ENCODE measurements around the gene TNS4.

The TNS4 gene

GRCh38 chr17:40500190-40500589 lies 1.2 kb downstream of the TNS4 start:
- Histone ChIP-seq H3K4me3 (peak overlapping the region; percentile 27 to 54 (median 37)), H3K27ac (peak overlapping the region; percentile 24 to 89 (median 81))

GRCh38 chr17:40499551-40500189 lies 1.8 kb downstream of the TNS4 start:
- peak overlapping the region; percentile 24 to 89 (median 81) for H3K27ac ChIP-seq
- H3K4me3 ChIP-seq, result peak overlapping the region; percentile 27 to 54 (median 37)

DNA sequence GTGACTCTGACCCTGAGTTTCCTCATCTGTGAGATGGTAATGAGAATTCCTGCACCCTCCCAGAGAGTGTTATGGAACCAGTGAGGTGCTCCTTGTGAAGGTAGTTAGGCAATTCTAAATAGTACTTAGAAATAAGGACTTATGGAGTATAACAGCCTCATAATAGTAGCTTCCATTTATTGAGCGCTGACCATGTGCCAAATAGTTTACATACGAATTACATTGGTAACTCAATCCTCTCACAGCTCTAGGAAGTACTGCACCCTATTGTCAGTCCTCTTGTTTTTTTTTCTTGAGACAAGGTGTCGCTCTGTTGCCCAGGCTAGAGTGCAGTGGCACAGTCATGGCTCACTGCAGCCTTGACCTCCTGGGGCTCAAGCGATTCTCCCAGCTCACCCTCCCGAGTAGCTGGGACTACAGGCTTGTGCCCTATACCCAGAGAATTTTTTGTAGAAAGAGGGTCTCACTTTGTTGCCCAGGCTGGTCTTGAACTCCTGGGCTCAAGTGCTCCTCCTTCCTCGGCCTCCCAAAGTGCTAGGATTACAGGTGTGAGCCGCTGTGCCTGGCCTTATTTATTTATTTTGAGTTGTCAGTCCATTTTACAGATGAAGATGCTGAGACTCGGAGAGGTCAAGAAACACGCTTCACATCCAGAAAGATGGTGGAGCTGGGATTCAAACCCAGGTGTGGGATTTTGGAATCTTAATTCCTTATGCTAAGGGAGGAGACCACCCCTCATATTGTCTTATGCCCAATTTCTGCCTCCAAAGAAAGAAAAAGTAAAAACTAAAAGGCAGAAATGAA lies 2.9 kb downstream of the TNS4 start:
- H3K4me3 ChIP-seq, result peak overlapping the region in 6 of 7 experiments; percentile 9 to 54 (median 37)
- peak overlapping the region in 15 of 21 experiments; percentile 16 to 89 (median 81) for H3K27ac ChIP-seq

DNA sequence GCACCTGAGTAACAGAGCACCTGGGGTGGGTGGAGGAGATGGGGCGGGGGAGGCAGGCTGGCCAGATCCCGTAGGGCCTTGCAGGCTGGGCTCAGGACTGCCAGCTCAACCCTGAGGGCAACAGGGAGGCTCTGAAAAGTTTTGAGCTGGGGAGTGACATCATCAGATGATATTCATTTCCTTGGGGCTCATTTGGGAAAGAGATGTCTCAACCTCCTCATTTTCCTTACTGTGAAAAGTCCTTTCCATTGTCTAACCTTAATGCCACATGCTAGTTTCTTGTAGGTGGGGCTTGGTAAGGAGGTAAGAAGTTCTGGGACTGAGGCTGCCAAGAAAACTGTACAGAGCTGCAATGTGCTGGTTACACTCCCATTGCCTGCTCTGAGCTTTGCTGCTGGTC lies 3.7 kb downstream of the TNS4 start:
- H3K27ac ChIP-seq, result peak overlapping the region in 13 of 21 experiments; percentile 16 to 89 (median 81)

GRCh38 chr17:40496634-40497420 lies 4.6 kb downstream of the TNS4 start:
- peak overlapping the region in 6 of 21 experiments; percentile 39 to 88 (median 80) for H3K27ac ChIP-seq
- H3K4me3 ChIP-seq, result peak overlapping the region in 3 of 7 experiments; percentile 5 to 54 (median 47)

More for the DNA sequence above, 3.7 kb downstream of the TNS4 start:
- H3K4me3 ChIP-seq, result peak overlapping the region in 5 of 7 experiments; percentile 27 to 54 (median 45)

DNA sequence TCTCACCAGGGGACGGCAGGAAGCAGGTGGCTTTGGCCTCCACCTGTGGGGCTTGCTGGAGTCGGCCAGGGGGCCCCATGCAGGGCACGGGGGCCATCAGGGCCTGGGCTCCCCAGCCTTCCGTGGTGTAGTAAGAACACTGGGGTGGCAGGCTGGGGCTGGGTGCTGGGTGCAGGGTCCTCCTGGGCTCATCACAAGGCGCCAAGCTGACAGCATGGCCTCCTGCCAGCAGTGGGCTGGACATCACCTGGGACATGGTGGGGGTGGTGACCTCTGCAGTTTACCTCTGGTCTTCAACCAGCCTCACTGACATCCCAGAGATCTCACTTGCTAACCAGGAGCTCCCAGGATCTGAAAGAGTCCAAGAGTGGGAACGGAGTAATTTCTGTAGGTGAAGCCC lies 5.3 kb downstream of the TNS4 start:
- Histone ChIP-seq H3K27ac (peak overlapping the region in 7 of 21 experiments; percentile 24 to 70 (median 44)), H3K4me3 (peak overlapping the region in 1 of 7 experiments; percentile 54)

DNA sequence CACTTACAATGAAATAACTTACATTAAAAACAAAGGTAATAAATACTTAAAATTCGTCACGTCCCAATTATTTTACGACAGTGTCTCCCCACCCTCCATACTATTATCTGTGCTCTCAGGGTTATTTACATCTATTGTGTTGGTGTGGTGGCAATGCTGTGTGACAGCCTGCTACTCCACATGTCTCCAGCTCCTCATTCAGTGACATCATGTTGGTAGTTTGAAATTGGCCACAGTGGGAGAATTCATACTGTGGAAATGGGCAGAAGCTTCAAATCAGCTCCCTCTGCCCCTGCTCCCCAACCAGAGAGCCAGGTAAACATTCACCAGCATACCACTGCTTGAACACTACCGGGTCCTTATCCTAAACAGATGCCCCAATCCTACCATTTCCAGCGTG lies 6.3 kb downstream of the TNS4 start:
- peak overlapping the region in 1 of 7 experiments; percentile 54 for H3K4me3 ChIP-seq
- H3K27ac ChIP-seq, result peak overlapping the region in 3 of 21 experiments; percentile 39 to 70 (median 44)

- H3K27ac ChIP-seq, result peak overlapping the region in 12 of 21 experiments; percentile 10 to 70 (median 41)
- no peak overlapping the region for H3K4me3 ChIP-seq
These were observed 7.7 kb downstream of the TNS4 start for GRCh38 chr17:40493697-40494096.

- H3K4me3 ChIP-seq, result no peak overlapping the region
These were observed 9.9 kb downstream of the TNS4 start for GRCh38 chr17:40491486-40491885.

DNA sequence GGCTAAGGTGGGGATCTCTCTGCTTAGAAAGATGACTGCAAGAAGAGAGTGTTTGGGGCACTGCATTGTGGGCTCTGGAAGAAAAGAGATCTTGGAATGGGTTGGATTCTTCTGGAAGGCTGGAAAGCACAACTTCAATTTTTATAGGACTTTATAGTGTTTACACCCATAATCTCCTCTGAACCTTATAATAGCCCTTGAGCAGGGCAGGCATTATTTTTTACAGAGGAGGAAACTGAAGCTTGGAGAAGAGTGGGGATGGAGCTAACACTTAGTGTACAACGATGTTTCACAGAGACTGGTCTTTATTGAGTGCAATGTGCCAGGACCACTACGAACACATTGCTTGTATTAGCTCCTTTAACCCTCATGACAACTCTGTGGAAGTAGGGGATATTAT lies 10.4 kb downstream of the TNS4 start:
- H3K4me3 ChIP-seq, result no peak overlapping the region
- H3K27ac ChIP-seq, result peak overlapping the region in 17 of 21 experiments; percentile 35 to 88 (median 72)

More at GRCh38 chr17:40491486-40491885, 9.9 kb downstream of the TNS4 start:
- H3K27ac ChIP-seq, result peak overlapping the region in 13 of 21 experiments; percentile 35 to 88 (median 78)

GRCh38 chr17:40490289-40490853 lies 11.1 kb downstream of the TNS4 start:
- peak overlapping the region in 20 of 21 experiments; percentile 37 to 88 (median 74) for H3K27ac ChIP-seq

DNA sequence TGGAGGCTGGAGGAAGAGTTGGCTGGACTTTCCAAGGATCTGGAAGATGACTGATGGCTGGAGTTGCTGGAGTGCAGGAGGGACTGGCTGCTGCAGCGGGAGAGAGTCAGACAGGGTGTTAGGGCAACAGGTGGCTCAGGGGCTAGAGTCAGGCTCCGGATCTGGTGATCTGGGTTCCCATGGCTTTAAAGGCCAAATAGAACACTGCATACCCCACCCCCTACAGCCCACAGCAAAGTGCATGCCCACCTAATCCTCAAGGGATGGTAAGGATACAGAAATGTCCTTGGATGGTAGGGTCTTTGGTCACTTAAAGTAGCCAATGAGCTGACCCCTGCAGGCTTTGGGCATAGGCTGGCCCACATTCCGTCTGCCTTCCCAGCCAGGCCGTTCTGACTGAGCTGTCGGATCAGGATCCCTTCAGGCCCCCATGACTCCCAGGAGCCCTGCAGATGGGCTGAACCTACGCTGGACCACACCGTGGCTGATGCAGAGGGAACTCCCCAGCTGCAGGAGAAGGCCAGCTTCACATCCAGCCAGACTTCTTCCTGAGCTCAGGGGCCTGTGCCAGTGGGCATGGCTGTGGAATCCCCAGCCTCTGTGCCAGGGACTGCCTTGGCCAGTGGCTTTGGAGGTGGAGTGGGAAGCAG lies 13.9 kb downstream of the TNS4 start:
- H3K27ac ChIP-seq, result peak overlapping the region in 18 of 21 experiments; percentile 58 to 87 (median 76)
- no peak overlapping the region for H3K4me3 ChIP-seq

More at GRCh38 chr17:40490289-40490853, 11.1 kb downstream of the TNS4 start:
- no peak overlapping the region for H3K4me3 ChIP-seq

DNA sequence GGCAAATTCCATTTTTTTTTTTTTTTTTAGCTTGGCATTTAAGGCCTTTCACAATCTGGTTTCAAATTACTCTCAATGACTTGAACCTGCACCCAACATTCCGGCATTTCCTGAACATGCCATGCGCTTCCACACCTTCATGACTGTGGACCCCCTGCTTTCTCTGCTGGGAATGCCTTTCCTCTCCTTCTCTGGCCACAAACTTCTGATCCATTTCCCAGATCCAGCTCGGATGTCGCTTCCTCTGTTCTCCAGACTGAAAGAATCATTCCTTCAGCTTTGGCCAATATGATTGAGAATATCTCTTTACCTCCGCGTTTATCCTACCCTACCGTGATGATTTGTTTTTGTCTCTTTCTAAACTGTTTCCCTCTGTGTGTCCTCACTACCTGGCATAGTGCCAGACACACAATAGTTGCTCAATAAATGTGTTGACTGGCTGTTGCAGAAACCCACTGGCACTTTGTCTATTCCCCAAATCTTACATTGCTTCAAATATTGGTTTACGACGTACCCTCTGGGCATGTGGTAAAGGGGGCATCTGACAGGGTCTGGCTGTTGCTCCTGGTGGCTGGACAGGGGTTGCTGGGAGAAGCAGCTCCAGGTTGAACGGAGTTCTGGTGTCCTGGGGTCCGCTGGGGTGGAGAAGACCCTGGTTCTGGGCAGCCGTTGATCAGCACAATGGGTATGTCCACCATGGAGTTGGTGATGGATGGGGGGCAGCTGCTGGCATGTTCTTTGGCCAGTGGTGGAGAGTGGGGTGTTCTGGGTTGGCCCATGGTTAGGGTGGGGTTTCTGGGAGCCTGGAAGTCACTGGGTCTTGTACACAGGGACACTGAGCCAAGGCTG lies 14.7 kb downstream of the TNS4 start:
- H3K27ac ChIP-seq, result peak overlapping the region in 20 of 21 experiments; percentile 48 to 87 (median 74)
- no peak overlapping the region for H3K4me3 ChIP-seq

DNA sequence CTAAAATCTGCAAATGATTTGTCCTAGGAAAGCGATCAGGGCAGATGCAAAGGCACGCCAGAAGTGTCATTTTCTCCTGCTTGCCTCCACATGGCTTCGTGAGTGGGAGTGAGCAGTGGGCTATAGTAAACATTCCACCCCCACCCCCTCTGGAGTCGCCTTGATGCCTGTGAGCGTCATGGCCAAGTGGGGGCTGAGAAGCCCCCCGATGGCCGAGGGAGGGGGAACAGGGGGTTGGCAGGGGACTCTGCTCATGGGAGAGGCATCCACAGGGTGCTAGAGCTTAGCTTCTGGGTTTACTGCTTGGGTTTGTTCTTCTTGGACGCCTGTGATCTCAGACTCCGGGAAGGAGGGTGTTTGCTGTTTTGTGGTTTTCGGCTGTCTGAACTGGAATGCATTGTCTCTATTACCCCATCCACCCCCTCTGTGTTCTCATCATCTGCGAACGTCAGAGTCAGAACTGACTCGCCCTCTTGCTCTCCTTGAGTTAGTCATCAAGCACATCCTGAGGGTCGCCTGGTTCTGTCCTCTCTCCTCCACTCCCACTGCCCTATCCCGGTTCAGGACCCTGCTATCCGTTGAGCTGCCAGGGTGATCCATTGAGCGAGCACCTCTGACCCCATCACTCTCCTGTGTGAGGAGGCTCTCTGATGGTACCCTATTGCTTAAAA lies 15.4 kb downstream of the TNS4 start:
- peak overlapping the region in 20 of 21 experiments; percentile 58 to 87 (median 78) for H3K27ac ChIP-seq

DNA sequence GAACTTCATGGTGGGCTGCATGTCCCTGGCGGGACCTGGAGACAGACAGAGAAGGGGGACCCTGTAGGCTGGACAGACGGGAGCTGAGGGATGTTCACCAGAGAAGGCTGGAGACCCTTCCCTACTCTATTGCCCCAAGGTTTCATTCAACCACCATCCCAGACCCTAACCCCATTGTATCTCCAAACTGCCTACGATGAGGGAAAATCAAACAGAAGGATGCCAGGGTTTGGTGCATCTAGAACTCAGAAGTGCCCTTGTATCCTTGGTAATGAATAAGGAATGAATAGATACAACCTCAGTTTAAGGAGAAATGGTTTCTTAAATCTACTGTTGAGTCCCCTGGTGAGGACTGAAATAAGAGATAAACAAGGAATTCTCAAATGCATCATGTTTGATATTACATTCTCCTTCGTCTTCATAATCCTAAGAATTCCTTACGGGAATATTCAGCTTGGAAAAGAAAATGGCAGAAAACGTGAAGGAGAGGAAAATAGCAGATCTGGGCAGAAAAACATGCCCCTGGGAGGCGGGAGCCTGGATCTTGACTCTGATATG lies 16.4 kb downstream of the TNS4 start:
- H3K27ac ChIP-seq, result peak overlapping the region in 18 of 21 experiments; percentile 55 to 87 (median 78)

More for the DNA sequence above, 15.4 kb downstream of the TNS4 start:
- no peak overlapping the region for H3K4me3 ChIP-seq

GRCh38 chr17:40484285-40484972 lies 17.0 kb downstream of the TNS4 start:
- Histone ChIP-seq H3K4me3 (no peak overlapping the region), H3K27ac (peak overlapping the region in 12 of 21 experiments; percentile 15 to 83 (median 58))

More for the DNA sequence above, 16.4 kb downstream of the TNS4 start:
- H3K4me3 ChIP-seq, result no peak overlapping the region

Measured in skin epidermis (tissue), 12 donors.